ENCODE data around the gene PSMA2. TPM values are rescaled to one million over a fixed set of nuclear protein-coding genes. Genes with fewer than 3 reads are reported as not detected.

PSMA2 gene
- total RNA-seq, 4 donors from 2014 or later: 36.3 to 105 (median 73.2) TPM

DNA sequence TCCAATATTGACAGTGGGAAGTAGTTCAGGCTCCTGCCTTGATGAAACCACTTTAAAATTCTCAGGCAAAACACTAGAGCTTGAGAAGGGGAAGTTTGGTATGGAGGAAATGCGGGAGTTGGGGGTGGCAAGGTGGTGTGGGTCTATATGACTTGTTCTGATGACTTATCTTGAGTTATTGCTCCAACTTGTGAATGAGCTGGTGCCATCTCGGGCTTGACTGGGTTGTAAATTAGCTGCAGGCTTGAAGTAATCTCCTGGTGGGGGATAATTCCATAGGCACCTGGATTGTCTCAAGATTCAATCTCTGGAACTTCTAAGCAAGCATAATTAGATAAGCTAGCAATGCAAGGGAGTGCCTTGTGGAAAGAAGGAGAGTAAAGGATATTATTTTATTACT, 29.2 kb upstream of the PSMA2 start:
- no peaks in the 10 kb centered on the region for H3K36me3 ChIP-seq
- H3K4me1 ChIP-seq: no peaks in the 10 kb centered on the region
- H3K27ac ChIP-seq: no peak overlapping the region
- TF ChIP-seq EP300 (IDR thresholded peaks at IDR 0.05): no peak
- TF ChIP-seq, protein P1, sequence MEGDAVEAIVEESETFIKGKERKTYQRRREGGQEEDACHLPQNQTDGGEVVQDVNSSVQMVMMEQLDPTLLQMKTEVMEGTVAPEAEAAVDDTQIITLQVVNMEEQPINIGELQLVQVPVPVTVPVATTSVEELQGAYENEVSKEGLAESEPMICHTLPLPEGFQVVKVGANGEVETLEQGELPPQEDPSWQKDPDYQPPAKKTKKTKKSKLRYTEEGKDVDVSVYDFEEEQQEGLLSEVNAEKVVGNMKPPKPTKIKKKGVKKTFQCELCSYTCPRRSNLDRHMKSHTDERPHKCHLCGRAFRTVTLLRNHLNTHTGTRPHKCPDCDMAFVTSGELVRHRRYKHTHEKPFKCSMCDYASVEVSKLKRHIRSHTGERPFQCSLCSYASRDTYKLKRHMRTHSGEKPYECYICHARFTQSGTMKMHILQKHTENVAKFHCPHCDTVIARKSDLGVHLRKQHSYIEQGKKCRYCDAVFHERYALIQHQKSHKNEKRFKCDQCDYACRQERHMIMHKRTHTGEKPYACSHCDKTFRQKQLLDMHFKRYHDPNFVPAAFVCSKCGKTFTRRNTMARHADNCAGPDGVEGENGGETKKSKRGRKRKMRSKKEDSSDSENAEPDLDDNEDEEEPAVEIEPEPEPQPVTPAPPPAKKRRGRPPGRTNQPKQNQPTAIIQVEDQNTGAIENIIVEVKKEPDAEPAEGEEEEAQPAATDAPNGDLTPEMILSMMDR (IDR thresholded peaks at IDR 0.05): no peak
- TF ChIP-seq POLR2AphosphoS5 (IDR thresholded peaks at IDR 0.05): no peak
- TF ChIP-seq POLR2A (IDR thresholded peaks at IDR 0.05): no peak
- no peak overlapping the region for H3K4me3 ChIP-seq
- no peaks in the 10 kb centered on the region for H3K27me3 ChIP-seq
- no peak for ATAC-seq
- WGBS, 2 donors (ENCODE audit: low coverage in 1 of 2): 60 to 81% methylated on average over 2 of the region's 2 CpGs
- H3K9me3 ChIP-seq: no peaks in the 10 kb centered on the region

DNA sequence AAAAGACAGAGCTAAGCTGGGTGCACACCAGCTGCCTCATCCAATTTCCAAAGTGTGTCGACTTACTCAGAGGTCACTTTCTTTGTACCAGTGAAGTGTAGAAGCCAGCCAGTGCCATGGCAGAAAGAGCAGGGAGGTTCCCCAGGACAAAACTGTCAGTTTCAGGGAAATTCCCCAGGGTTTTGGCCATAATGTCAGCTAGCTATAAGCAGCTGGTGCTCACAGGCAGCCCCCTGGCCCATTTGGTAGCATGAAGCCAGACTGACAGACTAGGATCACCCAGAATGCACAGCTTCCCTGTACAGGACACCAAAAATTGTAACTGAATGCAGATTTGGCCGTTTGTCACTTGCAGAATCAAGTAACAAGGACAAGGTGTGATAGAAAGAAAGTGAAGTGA, 28.8 kb upstream of the PSMA2 start:
- Histone ChIP-seq H3K4me3 (no peak overlapping the region), H3K4me1 (no peaks in the 10 kb centered on the region), H3K36me3 (no peaks in the 10 kb centered on the region), H3K9me3 (no peaks in the 10 kb centered on the region), H3K27me3 (no peaks in the 10 kb centered on the region), H3K27ac (no peak overlapping the region)
- no peak for TF ChIP-seq POLR2A (IDR thresholded peaks at IDR 0.05)
- TF ChIP-seq POLR2AphosphoS5 (IDR thresholded peaks at IDR 0.05): no peak
- no peak for ATAC-seq
- 67 to 80% methylated on average over 1 to 2 of the region's 2 CpGs for WGBS, 2 donors (ENCODE audit: low coverage in 1 of 2)

DNA sequence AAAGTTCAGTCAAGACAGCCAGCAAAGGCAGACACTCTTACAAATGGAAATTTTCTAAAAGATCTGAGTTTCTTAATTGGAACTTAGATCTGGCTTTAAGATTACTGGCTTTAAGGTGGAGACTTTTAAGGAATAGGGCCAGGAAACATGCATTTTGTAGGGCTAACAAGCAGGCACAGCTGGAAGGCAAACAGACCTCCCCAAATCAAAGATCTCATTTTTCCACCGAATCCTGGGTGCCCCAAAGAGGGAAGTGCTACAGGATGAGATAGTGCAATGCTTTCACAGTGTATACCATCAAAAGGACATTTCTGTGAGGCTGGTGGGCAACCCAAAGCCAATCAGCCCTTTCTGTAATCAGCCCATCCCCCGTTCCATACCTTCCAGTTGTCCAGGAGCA, 27.6 kb upstream of the PSMA2 start:
- no peak for ATAC-seq
- 81 to 100% methylated on average over 1 to 2 of the region's 2 CpGs for WGBS, 2 donors (ENCODE audit: low coverage in 1 of 2)
- no peaks in the 10 kb centered on the region for H3K36me3 ChIP-seq
- no peak overlapping the region for H3K27ac ChIP-seq
- TF ChIP-seq, protein P1 (IDR thresholded peaks at IDR 0.05): no peak
- TF ChIP-seq POLR2A (IDR thresholded peaks at IDR 0.05): no peak
- no peak for TF ChIP-seq EP300 (IDR thresholded peaks at IDR 0.05)
- no peak for TF ChIP-seq POLR2AphosphoS5 (IDR thresholded peaks at IDR 0.05)
- H3K4me3 ChIP-seq: no peak overlapping the region
- H3K9me3 ChIP-seq: no peaks in the 10 kb centered on the region
- H3K27me3 ChIP-seq: no peaks in the 10 kb centered on the region
- H3K4me1 ChIP-seq: no peaks in the 10 kb centered on the region

DNA sequence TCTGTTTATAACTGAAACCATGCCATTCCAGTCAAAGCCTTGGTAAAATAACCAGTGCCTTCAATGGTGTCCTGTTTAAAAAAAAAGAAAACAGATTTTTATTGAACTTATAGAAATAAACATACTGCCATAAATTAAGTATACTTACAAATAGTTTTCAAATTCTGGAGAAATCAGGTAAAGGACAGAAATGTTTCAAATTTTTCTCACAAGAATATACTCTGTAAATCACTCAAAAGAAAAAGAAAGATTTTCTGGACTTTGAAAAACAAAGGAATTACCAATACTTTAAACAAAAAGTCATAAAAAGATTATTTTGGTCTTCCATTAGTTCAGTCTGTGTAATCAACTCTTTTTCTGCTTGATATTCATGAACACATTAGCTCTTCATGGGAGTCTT, 24.1 kb upstream of the PSMA2 start:
- no peak for ATAC-seq
- Histone ChIP-seq H3K36me3 (no peaks in the 10 kb centered on the region), H3K27ac (no peak overlapping the region), H3K4me1 (no peaks in the 10 kb centered on the region), H3K4me3 (no peak overlapping the region), H3K9me3 (no peaks in the 10 kb centered on the region), H3K27me3 (no peaks in the 10 kb centered on the region)
- TF ChIP-seq, protein P1 (IDR thresholded peaks at IDR 0.05): no peak
- TF ChIP-seq POLR2A (IDR thresholded peaks at IDR 0.05) (no peak), POLR2AphosphoS5 (IDR thresholded peaks at IDR 0.05) (no peak), EP300 (IDR thresholded peaks at IDR 0.05) (no peak)

DNA sequence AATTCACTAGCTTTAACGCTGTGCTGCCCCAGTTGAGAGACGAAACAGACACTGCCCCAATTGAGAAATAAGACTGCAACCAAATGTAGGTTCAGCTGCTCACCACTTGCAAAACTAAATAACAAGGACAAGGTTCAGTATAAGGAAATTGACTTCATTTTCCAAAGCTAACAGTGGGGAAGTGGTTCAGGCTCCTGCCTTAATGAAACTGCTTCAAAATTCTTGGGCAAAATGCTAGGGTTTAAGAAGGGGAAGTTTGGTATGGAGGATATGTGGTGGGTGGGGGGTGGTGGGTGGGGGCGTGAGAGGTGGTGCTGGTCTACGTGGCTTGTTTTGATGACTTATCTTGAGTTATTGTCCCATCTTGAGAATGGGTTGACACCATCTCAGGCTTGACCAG, 22.0 kb upstream of the PSMA2 start:
- no peaks in the 10 kb centered on the region for H3K4me1 ChIP-seq
- H3K27ac ChIP-seq: no peak overlapping the region
- no peaks in the 10 kb centered on the region for H3K36me3 ChIP-seq
- no peak overlapping the region for H3K4me3 ChIP-seq
- WGBS, 2 donors (ENCODE audit: low coverage in 1 of 2): 88 to 90% methylated on average over 4 of the region's 4 CpGs
- ATAC-seq: no peak
- TF ChIP-seq POLR2A (IDR thresholded peaks at IDR 0.05) (no peak), EP300 (IDR thresholded peaks at IDR 0.05) (no peak), POLR2AphosphoS5 (IDR thresholded peaks at IDR 0.05) (no peak)
- TF ChIP-seq, protein P1 (IDR thresholded peaks at IDR 0.05): no peak
- H3K9me3 ChIP-seq: no peaks in the 10 kb centered on the region
- H3K27me3 ChIP-seq: no peaks in the 10 kb centered on the region
